HL-60 (cell line): Measurements from ENCODE around the gene KRTAP5-2.

Experiments
- POLR2AphosphoS5 ChIP-seq: IDR thresholded peaks from 2 replicates; pipeline ENCODE4 v1.6.1; 2012; ENCODE audit warnings: low read depth
- SPI1 ChIP-seq: IDR thresholded peaks from 2 replicates; pipeline ENCODE4 v1.6.1; 2012; ENCODE audit warnings: low read depth, mild to moderate bottlenecking, borderline replicate concordance
- TF ChIP-seq, protein P1 (sequence below): IDR thresholded peaks from one replicate; pipeline ENCODE4 v1.5.1; 2011; ENCODE audit warnings: low read length, control low read depth, inconsistent platforms; ENCODE audit not compliant: insufficient read depth
- TF ChIP-seq, protein P2 (sequence below): IDR thresholded peaks from 2 replicates; pipeline ENCODE4 v1.6.1; 2012; ENCODE audit warnings: low read depth; ENCODE audit not compliant: insufficient replicate concordance

GRCh38 chr11:1644601-1645356 lies 46.7 kb upstream of the KRTAP5-2 start:
- TF ChIP-seq, protein P1, sequence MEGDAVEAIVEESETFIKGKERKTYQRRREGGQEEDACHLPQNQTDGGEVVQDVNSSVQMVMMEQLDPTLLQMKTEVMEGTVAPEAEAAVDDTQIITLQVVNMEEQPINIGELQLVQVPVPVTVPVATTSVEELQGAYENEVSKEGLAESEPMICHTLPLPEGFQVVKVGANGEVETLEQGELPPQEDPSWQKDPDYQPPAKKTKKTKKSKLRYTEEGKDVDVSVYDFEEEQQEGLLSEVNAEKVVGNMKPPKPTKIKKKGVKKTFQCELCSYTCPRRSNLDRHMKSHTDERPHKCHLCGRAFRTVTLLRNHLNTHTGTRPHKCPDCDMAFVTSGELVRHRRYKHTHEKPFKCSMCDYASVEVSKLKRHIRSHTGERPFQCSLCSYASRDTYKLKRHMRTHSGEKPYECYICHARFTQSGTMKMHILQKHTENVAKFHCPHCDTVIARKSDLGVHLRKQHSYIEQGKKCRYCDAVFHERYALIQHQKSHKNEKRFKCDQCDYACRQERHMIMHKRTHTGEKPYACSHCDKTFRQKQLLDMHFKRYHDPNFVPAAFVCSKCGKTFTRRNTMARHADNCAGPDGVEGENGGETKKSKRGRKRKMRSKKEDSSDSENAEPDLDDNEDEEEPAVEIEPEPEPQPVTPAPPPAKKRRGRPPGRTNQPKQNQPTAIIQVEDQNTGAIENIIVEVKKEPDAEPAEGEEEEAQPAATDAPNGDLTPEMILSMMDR: no peak
- no peak for TF ChIP-seq POLR2AphosphoS5
- no peak for TF ChIP-seq SPI1
- TF ChIP-seq, protein P2, sequence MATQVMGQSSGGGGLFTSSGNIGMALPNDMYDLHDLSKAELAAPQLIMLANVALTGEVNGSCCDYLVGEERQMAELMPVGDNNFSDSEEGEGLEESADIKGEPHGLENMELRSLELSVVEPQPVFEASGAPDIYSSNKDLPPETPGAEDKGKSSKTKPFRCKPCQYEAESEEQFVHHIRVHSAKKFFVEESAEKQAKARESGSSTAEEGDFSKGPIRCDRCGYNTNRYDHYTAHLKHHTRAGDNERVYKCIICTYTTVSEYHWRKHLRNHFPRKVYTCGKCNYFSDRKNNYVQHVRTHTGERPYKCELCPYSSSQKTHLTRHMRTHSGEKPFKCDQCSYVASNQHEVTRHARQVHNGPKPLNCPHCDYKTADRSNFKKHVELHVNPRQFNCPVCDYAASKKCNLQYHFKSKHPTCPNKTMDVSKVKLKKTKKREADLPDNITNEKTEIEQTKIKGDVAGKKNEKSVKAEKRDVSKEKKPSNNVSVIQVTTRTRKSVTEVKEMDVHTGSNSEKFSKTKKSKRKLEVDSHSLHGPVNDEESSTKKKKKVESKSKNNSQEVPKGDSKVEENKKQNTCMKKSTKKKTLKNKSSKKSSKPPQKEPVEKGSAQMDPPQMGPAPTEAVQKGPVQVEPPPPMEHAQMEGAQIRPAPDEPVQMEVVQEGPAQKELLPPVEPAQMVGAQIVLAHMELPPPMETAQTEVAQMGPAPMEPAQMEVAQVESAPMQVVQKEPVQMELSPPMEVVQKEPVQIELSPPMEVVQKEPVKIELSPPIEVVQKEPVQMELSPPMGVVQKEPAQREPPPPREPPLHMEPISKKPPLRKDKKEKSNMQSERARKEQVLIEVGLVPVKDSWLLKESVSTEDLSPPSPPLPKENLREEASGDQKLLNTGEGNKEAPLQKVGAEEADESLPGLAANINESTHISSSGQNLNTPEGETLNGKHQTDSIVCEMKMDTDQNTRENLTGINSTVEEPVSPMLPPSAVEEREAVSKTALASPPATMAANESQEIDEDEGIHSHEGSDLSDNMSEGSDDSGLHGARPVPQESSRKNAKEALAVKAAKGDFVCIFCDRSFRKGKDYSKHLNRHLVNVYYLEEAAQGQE: no peak
